Fibroblast of skin of left quadriceps (primary cell): ENCODE measurements around the gene TRIM6.
"Not testable (repeated sequence)": the region's sequence is repeated elsewhere in the genome, so short reads cannot be mapped to it uniquely, and the experiment has no call there.

Experiments
- DNase-seq, 2 experiments: peaks; one replicate each; pipeline ENCODE4 v3.0.0-alpha.2; 2013; ENCODE audit warnings: low read depth in 2 of 2

The TRIM6 gene

GRCh38 chr11:5596607-5597201 lies at the start of gene TRIM6:
TRIM6 (plus strand) TSS chr11:5596637; CDS start chr11:5596898, 261 bp downstream.
- DNase-seq: no peak

- no peak for DNase-seq
Observed at GRCh38 chr11:5547982-5548381, 48.5 kb upstream of the TRIM6 start.

- DNase-seq: no peak
Observed at GRCh38 chr11:5548440-5548839, 48.0 kb upstream of the TRIM6 start, which contains the start of gene OR52H1. OR52H1 (minus strand) TSS chr11:5548540; CDS start chr11:5545505, 3,035 bp downstream.

- peak; percentile 75 to 76 for DNase-seq
Observed at GRCh38 chr11:5550440-5551095, 45.9 kb upstream of the TRIM6 start.

GRCh38 chr11:5553343-5553742 lies 43.1 kb upstream of the TRIM6 start:
- no peak for DNase-seq

- no peak for DNase-seq
Observed at GRCh38 chr11:5556596-5557188, 39.7 kb upstream of the TRIM6 start.

- no peak for DNase-seq
Observed at GRCh38 chr11:5557751-5558150, 38.7 kb upstream of the TRIM6 start.

GRCh38 chr11:5564259-5565019 lies 32.0 kb upstream of the TRIM6 start:
- no peak for DNase-seq

- no peak for DNase-seq
Observed at GRCh38 chr11:5574654-5575053, 21.8 kb upstream of the TRIM6 start.

- DNase-seq: no peak
Observed at GRCh38 chr11:5575152-5575551, 21.3 kb upstream of the TRIM6 start.

GRCh38 chr11:5577101-5577500 lies 19.3 kb upstream of the TRIM6 start:
- DNase-seq: no peak

- no peak for DNase-seq
Observed at GRCh38 chr11:5580577-5580976, 15.9 kb upstream of the TRIM6 start, which contains the start of gene OR52B6. OR52B6 (plus strand) TSS chr11:5580877; CDS start chr11:5580877, 0 bp downstream.

GRCh38 chr11:5581014-5581413 lies 15.4 kb upstream of the TRIM6 start:
- DNase-seq: no peak

GRCh38 chr11:5584458-5584857 lies 12.0 kb upstream of the TRIM6 start:
- not testable (repeated sequence) for DNase-seq

GRCh38 chr11:5589906-5590305 lies 6.5 kb upstream of the TRIM6 start:
- not testable (repeated sequence) for DNase-seq

GRCh38 chr11:5591613-5592012 lies 4.8 kb upstream of the TRIM6 start:
- no peak for DNase-seq

- no peak for DNase-seq
Observed at GRCh38 chr11:5592615-5593014, 3.8 kb upstream of the TRIM6 start.

GRCh38 chr11:5593146-5593545 lies 3.3 kb upstream of the TRIM6 start:
- DNase-seq: no peak

GRCh38 chr11:5597953-5598352 lies 1.5 kb downstream of the TRIM6 start:
- no peak for DNase-seq

GRCh38 chr11:5600374-5600851 lies 4.0 kb downstream of the TRIM6 start:
- DNase-seq: no peak

- not testable (repeated sequence) for DNase-seq
Observed at GRCh38 chr11:5602791-5603190, 6.4 kb downstream of the TRIM6 start.

GRCh38 chr11:5603326-5603725 lies 6.9 kb downstream of the TRIM6 start:
- DNase-seq: no peak
